ENCODE results near the gene FN1.

GRCh38 chr2:215416656-215417055 lies 19.2 kb downstream of the FN1 start:
- no peak for TF ChIP-seq CBFB (CRISPR knock-in tag; IDR thresholded peaks at IDR 0.05; ENCODE audit: low read depth)
- TF ChIP-seq CTCF (IDR thresholded peaks at IDR 0.05), result no peak
- no peak for TF ChIP-seq TCF7 (CRISPR knock-in tag; IDR thresholded peaks at IDR 0.05; ENCODE audit: low read depth)
- TF ChIP-seq USF1 (CRISPR knock-in tag; IDR thresholded peaks at IDR 0.05), result no peak
- no peak for TF ChIP-seq ATF3 (CRISPR knock-in tag; conservative IDR thresholded peaks at IDR 0.05)
- TF ChIP-seq NR2C2 (CRISPR knock-in tag; IDR thresholded peaks at IDR 0.05), result no peak
- no peak for TF ChIP-seq TEAD4 (CRISPR knock-in tag; IDR thresholded peaks at IDR 0.05)
- no peak for TF ChIP-seq MLX (CRISPR knock-in tag; IDR thresholded peaks at IDR 0.05)
- TF ChIP-seq ZNF512 (CRISPR knock-in tag; IDR thresholded peaks at IDR 0.05; ENCODE audit: borderline replicate concordance), result no peak
- no peak for TF ChIP-seq FOXK1 (CRISPR knock-in tag; IDR thresholded peaks at IDR 0.05)
- TF ChIP-seq ZNF232 (CRISPR knock-in tag; IDR thresholded peaks at IDR 0.05), result no peak
- TF ChIP-seq AR (CRISPR knock-in tag; IDR thresholded peaks at IDR 0.05), result no peak

All from WTC11 (cell line).